SK-N-SH (cell line): ENCODE results near the gene BTN1A1. TPM values are rescaled to one million over a fixed set of nuclear protein-coding genes. Genes with fewer than 3 reads are reported as not detected.

ENCODE experiments used
- CTCF ChIA-PET: fragments of 300-600, 350-600 bp; formaldehyde crosslinking; extraction: SDS; loops from one replicate; lab custom pipeline; 2021; lab: Yijun Ruan, JAX
- POLR2A ChIA-PET: fragments of 350-600 bp; sonication (Branson Sonifier 250); formaldehyde crosslinking; extraction: SDS; loops from one replicate; lab custom pipeline; 2020; ENCODE audit warnings: antibody characterized with exemption, inconsistent platforms; lab: Yijun Ruan, JAX
- DNase-seq: peaks from one replicate; pipeline ENCODE4 v3.0.0; 2012
- H2AFZ ChIP-seq: fragments of 200-600 bp; sonication (generic); 2 replicates; pipeline ENCODE4 v1.8.1; 2016; ENCODE audit warnings: antibody characterized with exemption, mild to moderate bottlenecking, low read depth
- H3F3A ChIP-seq: fragments of 200-600 bp; sonication (generic); replicated peaks from 2 replicates; pipeline ENCODE3; 2016; ENCODE audit warnings: antibody characterized with exemption, mild to moderate bottlenecking; ENCODE audit not compliant: insufficient read depth
- H3K27ac ChIP-seq, 2 experiments: fragments of 200-500 bp in 1 of 2; fragments of 200-600 bp in 1 of 2; sonication (Bioruptor generic) in 1 of 2; sonication (generic), shearing (Covaris generic) in 1 of 2; 2 replicates each; pipeline versions ENCODE4 v1.5.1 to v1.6.1; 2014 to 2016; ENCODE audit warnings: low read depth in 2 of 2, inconsistent platforms in 1 of 2, low read length in 1 of 2, mild to moderate bottlenecking in 1 of 2, mixed read lengths in 1 of 2
- H3K27me3 ChIP-seq: fragments of 200-600 bp; sonication (generic), shearing (Covaris generic); 2 replicates; pipeline ENCODE4 v1.6.1; 2016; ENCODE audit warnings: mixed run types; ENCODE audit not compliant: insufficient read depth
- H3K36me3 ChIP-seq, 2 experiments: fragments of 200-500 bp in 1 of 2; fragments of 200-600 bp in 1 of 2; sonication (Bioruptor generic) in 1 of 2; sonication (generic) in 1 of 2; replicated peaks in 1 of 2; 2 replicates each; pipeline versions ENCODE3 to v1.5.1; 2014 to 2016; ENCODE audit warnings: low read length in 1 of 2, mild to moderate bottlenecking in 1 of 2; ENCODE audit not compliant: insufficient read depth in 2 of 2, control insufficient read depth in 1 of 2
- H3K4me1 ChIP-seq, 2 experiments: fragments of 200-500 bp in 1 of 2; fragments of 200-600 bp in 1 of 2; sonication (Bioruptor generic) in 1 of 2; sonication (generic), shearing (Covaris generic) in 1 of 2; 2 replicates each; pipeline versions ENCODE4 v1.5.1 to v1.6.1; 2014 to 2016; ENCODE audit warnings: low read depth in 1 of 2, low read length in 1 of 2, mixed run types in 1 of 2; ENCODE audit not compliant: insufficient read depth in 2 of 2, control insufficient read depth in 1 of 2
- H3K4me2 ChIP-seq: fragments of 200-600 bp; sonication (generic), shearing (Covaris generic); 2 replicates; pipeline ENCODE4 v1.6.1; 2017; ENCODE audit warnings: mixed run types
- H3K4me3 ChIP-seq, 2 experiments: fragments of 200-500 bp in 1 of 2; fragments of 200-600 bp in 1 of 2; sonication (Bioruptor generic) in 1 of 2; sonication (generic), shearing (Covaris generic) in 1 of 2; 2 replicates each; pipeline versions ENCODE4 v1.5.1 to v1.8.1; 2014 to 2016; ENCODE audit warnings: low read depth in 2 of 2, inconsistent platforms in 1 of 2, low read length in 1 of 2, mild to moderate bottlenecking in 1 of 2, mixed read lengths in 1 of 2, moderate library complexity in 1 of 2
- H3K79me2 ChIP-seq: fragments of 200-600 bp; sonication (generic); 2 replicates; pipeline ENCODE4 v1.8.1; 2017; ENCODE audit warnings: mild to moderate bottlenecking; ENCODE audit not compliant: insufficient read depth
- H3K9ac ChIP-seq: fragments of 200-600 bp; sonication (generic); 2 replicates; pipeline ENCODE4 v1.6.1; 2017; ENCODE audit warnings: mixed run types
- H3K9me2 ChIP-seq: fragments of 200-600 bp; sonication (generic); 2 replicates; pipeline ENCODE4 v1.6.1; 2017; ENCODE audit warnings: mixed run types
- H3K9me3 ChIP-seq: fragments of 200-600 bp; sonication (generic); 2 replicates; pipeline ENCODE4 v1.6.1; 2017; ENCODE audit warnings: mixed run types, mild to moderate bottlenecking, moderate library complexity
- H4K20me1 ChIP-seq: fragments of 200-600 bp; sonication (generic); 2 replicates; pipeline ENCODE4 v1.6.1; 2017; ENCODE audit warnings: mild to moderate bottlenecking, mixed run types; ENCODE audit not compliant: insufficient read depth
- CHD2 ChIP-seq: fragments of 150-350 bp; IDR thresholded peaks from 2 replicates; pipeline ENCODE4 v1.6.1; 2018; ENCODE audit warnings: low read length; ENCODE audit not compliant: partially characterized antibody
- CTCF ChIP-seq: fragments of 200-600 bp; sonication (generic); IDR thresholded peaks from 2 replicates; pipeline ENCODE4 v1.6.1; 2017; ENCODE audit warnings: antibody characterized with exemption, mild to moderate bottlenecking, moderate library complexity
- FOSL2 ChIP-seq: IDR thresholded peaks from 2 replicates; pipeline ENCODE4 v1.4.0; 2012; ENCODE audit warnings: low read depth, mild to moderate bottlenecking, moderate library complexity, borderline replicate concordance
- FOXM1 ChIP-seq: IDR thresholded peaks from 2 replicates; pipeline ENCODE4 v1.4.0; 2012; ENCODE audit warnings: low read depth, mild to moderate bottlenecking
- GABPA ChIP-seq: IDR thresholded peaks from 2 replicates; pipeline ENCODE4 v1.4.0; 2012; ENCODE audit warnings: low read depth, mild to moderate bottlenecking
- MAX ChIP-seq: IDR thresholded peaks from 2 replicates; pipeline ENCODE4 v1.4.0; 2012; ENCODE audit warnings: low read depth
- MXI1 ChIP-seq: IDR thresholded peaks from 2 replicates; pipeline ENCODE4 v1.6.1; 2012; ENCODE audit warnings: mild to moderate bottlenecking, low read depth, low read length, improper control_type of control experiment
- RFX5 ChIP-seq: IDR thresholded peaks from 2 replicates; pipeline ENCODE4 v1.6.1; 2012; ENCODE audit warnings: mild to moderate bottlenecking, improper control_type of control experiment, low read length
- RXRA ChIP-seq: IDR thresholded peaks from 2 replicates; pipeline ENCODE4 v1.4.0; 2012; ENCODE audit warnings: low read depth, mild to moderate bottlenecking, borderline replicate concordance
- TAF1 ChIP-seq: IDR thresholded peaks from 2 replicates; pipeline ENCODE4 v1.6.1; 2012; ENCODE audit warnings: low read depth, mild to moderate bottlenecking, low read length, moderate library complexity, borderline replicate concordance
- TEAD4 ChIP-seq: IDR thresholded peaks from 2 replicates; pipeline ENCODE4 v1.4.0; 2012; ENCODE audit warnings: mild to moderate bottlenecking, borderline replicate concordance; ENCODE audit not compliant: insufficient read depth
- USF2 ChIP-seq: fragments of 150-350 bp; IDR thresholded peaks from 2 replicates; pipeline ENCODE4 v1.6.1; 2017; ENCODE audit warnings: antibody characterized with exemption, low read length, low read depth, borderline replicate concordance
- WGBS: methylation state at CpG from one replicate; pipeline ENCODE4 v1.1.6; 2017; ENCODE audit warnings: low lambda C conversion rate; 5-methylcytosine and 5-hydroxymethylcytosine counted together
- polyA plus RNA-seq, 3 experiments: library from polyadenylated mRNA; depleted of rRNA; stranded (reverse); fragments of >200 nt; gene quantifications; 2 replicates each; pipeline ENCODE4 v1.2.3, GENCODE V29; 2012

BTN1A1 gene
- polyA plus RNA-seq, 1 of the 3 experiments (the other 2 are of a cell fraction), result not detected

GRCh38 chr6:26468829-26469228 lies 31.3 kb upstream of the BTN1A1 start:
- H3K9me3 ChIP-seq, result no peaks in the 10 kb centered on the region
- no peak overlapping the region for H3K4me2 ChIP-seq
- no peaks in the 10 kb centered on the region for H3K79me2 ChIP-seq
- CTCF ChIA-PET, result interaction anchor here (1.1 kb wide), 1 partner anchor 127 kb away, joined by 4 read pairs; no protein-coding TSS in a partner anchor
- no peak overlapping the region for H3K9ac ChIP-seq
- TF ChIP-seq USF2 (no peak), GABPA (no peak), FOSL2 (no peak), FOXM1 (no peak), MXI1 (no peak), RFX5 (no peak), CTCF (no peak)
- no peak overlapping the region for H2AFZ ChIP-seq
- H3K27me3 ChIP-seq, result no peaks in the 10 kb centered on the region
- H3K27ac ChIP-seq, result no peak overlapping the region
- H3K4me3 ChIP-seq, result no peak overlapping the region
- H4K20me1 ChIP-seq, result no peaks in the 10 kb centered on the region
- 100% methylated on average over 2 of the region's 2 CpGs for WGBS
- H3K36me3 ChIP-seq, result peaks cover 46 to 49% of the 10 kb centered on the region in 2 experiments
- POLR2A ChIA-PET, result no interaction called here
- peaks cover 3% of the 10 kb centered on the region for H3F3A ChIP-seq
- no peaks in the 10 kb centered on the region for H3K9me2 ChIP-seq
- H3K4me1 ChIP-seq, result peaks cover 0 to 4% of the 10 kb centered on the region in 2 experiments; a peak in 2 of 4 replicates
- no peak for DNase-seq

GRCh38 chr6:26470643-26471042 lies 29.5 kb upstream of the BTN1A1 start:
- CTCF ChIA-PET, result no interaction called here

More at GRCh38 chr6:26470643-26471042, 29.5 kb upstream of the BTN1A1 start:
- Histone ChIP-seq H3F3A (peaks cover 6% of the 10 kb centered on the region), H3K9me3 (no peaks in the 10 kb centered on the region), H3K27me3 (no peaks in the 10 kb centered on the region), H3K9ac (no peak overlapping the region), H4K20me1 (no peaks in the 10 kb centered on the region), H3K27ac (no peak overlapping the region), H3K9me2 (no peaks in the 10 kb centered on the region), H3K36me3 (peaks cover 28 to 31% of the 10 kb centered on the region in 2 experiments), H3K4me2 (no peak overlapping the region)
- POLR2A ChIA-PET, result no interaction called here
- no peak for DNase-seq
- 84% methylated on average over 4 of the region's 4 CpGs for WGBS
- TF ChIP-seq RXRA, result no peak
- no peak for TF ChIP-seq CHD2
- TF ChIP-seq TEAD4, result no peak
- no peak for TF ChIP-seq TAF1
- TF ChIP-seq MAX, result no peak
- TF ChIP-seq, all 33 proteins: peak for 0
- H2AFZ ChIP-seq, result no peak overlapping the region
- no peaks in the 10 kb centered on the region for H3K79me2 ChIP-seq
- H3K4me1 ChIP-seq, result peaks cover 9 to 12% of the 10 kb centered on the region in 2 experiments; a peak in 3 of 4 replicates
- no peak overlapping the region for H3K4me3 ChIP-seq
